ENCODE data around the gene BTBD16. TPM values are rescaled to one million over a fixed set of nuclear protein-coding genes. Genes with fewer than 3 reads are reported as not detected.

The BTBD16 gene
- total and polyA plus RNA-seq, 2 of the 13 experiments (the other 11 are each of a cell fraction or from before 2014, with no cell fraction given): 5.0 to 11.9 TPM

GRCh38 chr10:122304054-122304579, 33.0 kb downstream of the BTBD16 start (continued):
- TF ChIP-seq THAP11 (CRISPR knock-in tag; IDR thresholded peaks at IDR 0.05) (0 out of 2 replicates have a peak, but pooled peaks have one; percentile 24), PAXIP1 (CRISPR knock-in tag; conservative IDR thresholded peaks at IDR 0.05) (peak; percentile 90), PCBP1 (IDR thresholded peaks at IDR 0.05; ENCODE audit: borderline replicate concordance, low read depth, low read length) (no peak), ZNF33A (CRISPR knock-in tag; IDR thresholded peaks at IDR 0.05; ENCODE audit: borderline replicate concordance) (no peak), ZNF891 (CRISPR knock-in tag; IDR thresholded peaks at IDR 0.05) (no peak), FOXP4 (CRISPR knock-in tag; IDR thresholded peaks at IDR 0.05) (peak; percentile 42; the same call in 1 of the 2 replicates), HNF4A (CRISPR knock-in tag; IDR thresholded peaks at IDR 0.05) (peak; percentile 93), ASH2L (IDR thresholded peaks at IDR 0.05; ENCODE audit: insufficient read length, low read depth, low read length) (peak; percentile 89), ZNF281 (CRISPR knock-in tag; IDR thresholded peaks at IDR 0.05; ENCODE audit: borderline replicate concordance) (peak; percentile 81; the same call in 1 of the 2 replicates), ATF1 (CRISPR knock-in tag; IDR thresholded peaks at IDR 0.05) (no peak), ETV6 (CRISPR knock-in tag; conservative IDR thresholded peaks at IDR 0.05) (no peak), KAT8 (CRISPR knock-in tag; IDR thresholded peaks at IDR 0.05) (peak; percentile 42; the same call in 1 of the 2 replicates), NFKB2 (CRISPR knock-in tag; IDR thresholded peaks at IDR 0.05; ENCODE audit: borderline replicate concordance) (no peak), ZNF777 (CRISPR knock-in tag; IDR thresholded peaks at IDR 0.05) (no peak), REXO4 (CRISPR knock-in tag; IDR thresholded peaks at IDR 0.05; ENCODE audit: borderline replicate concordance) (no peak), CREBL2 (CRISPR knock-in tag; IDR thresholded peaks at IDR 0.05; ENCODE audit: borderline replicate concordance) (no peak), GABPB1 (CRISPR knock-in tag; IDR thresholded peaks at IDR 0.05) (0 out of 2 replicates have a peak, but pooled peaks have one; percentile 5), HNF4G (IDR thresholded peaks at IDR 0.05; ENCODE audit: borderline replicate concordance, low read depth, low read length) (peak; percentile 71), HNF4G (CRISPR knock-in tag; IDR thresholded peaks at IDR 0.05; ENCODE audit: borderline replicate concordance, low read depth) (no peak), KAT7 (CRISPR knock-in tag; IDR thresholded peaks at IDR 0.05; ENCODE audit: borderline replicate concordance) (0 out of 2 replicates have a peak, but pooled peaks have one; percentile 57), CENPX (CRISPR knock-in tag; IDR thresholded peaks at IDR 0.05) (no peak)

All from HepG2 (cell line).